SH-SY5Y (cell line): ENCODE data around the gene CDH22.

Experiments used
- GATA2 ChIP-seq: IDR thresholded peaks from 2 replicates; pipeline ENCODE4 v1.6.1; 2011; ENCODE audit warnings: mild to moderate bottlenecking, low read depth, low read length
- GATA3 ChIP-seq: IDR thresholded peaks from 2 replicates; pipeline ENCODE4 v1.6.1; 2011; ENCODE audit warnings: low read depth, mild to moderate bottlenecking, low read length, moderate library complexity

DNA sequence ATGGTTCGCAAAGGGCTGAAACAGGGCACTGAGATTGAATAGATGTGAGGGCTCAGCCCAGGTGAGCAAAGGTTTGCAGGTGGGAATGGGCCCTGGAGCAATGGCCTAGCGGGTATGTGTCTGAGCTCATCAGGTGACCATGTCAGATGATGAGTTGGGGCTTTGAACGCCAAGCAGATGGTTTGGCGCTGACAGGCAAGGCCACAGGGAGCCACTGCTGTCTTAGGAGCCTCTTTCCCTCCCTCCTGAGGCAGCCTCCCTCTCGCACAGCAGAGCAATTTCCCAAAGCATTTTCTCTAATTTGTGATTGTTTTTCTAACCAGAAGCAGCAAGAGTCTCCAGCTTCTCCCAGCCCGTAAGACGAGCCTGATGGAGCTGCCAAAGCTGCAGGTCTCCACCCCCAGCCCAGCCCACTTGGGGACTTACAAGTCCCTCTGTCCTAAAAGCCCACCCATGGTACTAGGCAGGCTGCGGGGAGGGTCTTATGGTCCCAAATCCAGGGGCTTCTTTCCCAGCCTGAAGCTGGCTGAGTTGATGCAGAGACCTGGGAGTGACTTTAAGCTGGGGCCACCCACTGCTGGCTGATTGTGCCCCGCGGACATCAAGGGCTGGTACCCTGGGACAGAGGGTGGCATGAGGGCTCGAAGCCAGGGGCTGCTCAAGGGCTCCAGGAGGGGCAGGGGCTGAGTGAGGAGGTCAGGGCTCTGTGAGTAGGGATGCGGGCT lies 11.6 kb downstream of the CDH22 start:
- no peak for TF ChIP-seq GATA3
- TF ChIP-seq GATA2, result no peak
